NCI-H2196 (cell line): ENCODE measurements around the gene SORT1.
"Not testable (repeated sequence)": the region's sequence is repeated elsewhere in the genome, so short reads cannot be mapped to it uniquely, and the experiment has no call there.

Source experiments
- DNase-seq: peaks from one replicate; lab custom pipeline; 2025; ENCODE audit not compliant: unreplicated experiment; lab: John Stamatoyannopoulos, UW

The SORT1 gene

GRCh38 chr1:109397581-109398342 lies at the start of gene SORT1:
Gene SORT1 (minus strand): TSS chr1:109397918. CDS start chr1:109397892, 26 bp downstream.
- peak; percentile 92 for DNase-seq

- not testable (repeated sequence) for DNase-seq
These were observed 48.4 kb upstream of the SORT1 start for GRCh38 chr1:109445949-109446695.

GRCh38 chr1:109444346-109444745 lies 46.6 kb upstream of the SORT1 start:
- no peak for DNase-seq

GRCh38 chr1:109443476-109443875 lies 45.8 kb upstream of the SORT1 start:
- DNase-seq, result no peak

GRCh38 chr1:109441069-109441468 lies 43.4 kb upstream of the SORT1 start:
- no peak for DNase-seq

GRCh38 chr1:109438798-109439297 lies 41.1 kb upstream of the SORT1 start:
- no peak for DNase-seq

- DNase-seq, result no peak
These were observed 36.8 kb upstream of the SORT1 start for GRCh38 chr1:109434484-109434883.

GRCh38 chr1:109433322-109433721 lies 35.6 kb upstream of the SORT1 start:
- no peak for DNase-seq

GRCh38 chr1:109432336-109432735 lies 34.6 kb upstream of the SORT1 start:
- no peak for DNase-seq

- DNase-seq, result no peak
These were observed 29.4 kb upstream of the SORT1 start for GRCh38 chr1:109427171-109427467.

- peak; percentile 98 for DNase-seq
These were observed 28.8 kb upstream of the SORT1 start, which contains the start of gene PSMA5 for GRCh38 chr1:109426281-109427170. Gene PSMA5 (minus strand): TSS chr1:109426448. CDS start chr1:109426330, 118 bp downstream.

GRCh38 chr1:109425391-109426280 lies 27.9 kb upstream of the SORT1 start:
- peak; percentile 21 for DNase-seq

GRCh38 chr1:109423498-109423897 lies 25.8 kb upstream of the SORT1 start:
- DNase-seq, result no peak

GRCh38 chr1:109412551-109412950 lies 14.8 kb upstream of the SORT1 start:
- no peak for DNase-seq

GRCh38 chr1:109404838-109405237 lies 7.1 kb upstream of the SORT1 start:
- no peak for DNase-seq

GRCh38 chr1:109402025-109402424 lies 4.3 kb upstream of the SORT1 start:
- DNase-seq, result no peak

GRCh38 chr1:109400035-109400655 lies 2.4 kb upstream of the SORT1 start:
- DNase-seq, result no peak

GRCh38 chr1:109399326-109399957 lies 1.7 kb upstream of the SORT1 start:
- DNase-seq, result peak; percentile 80
